Erythroblast (primary cell): ENCODE results near the gene DCDC2C.

Source experiments
- GATA1 ChIP-seq: IDR thresholded peaks from 2 replicates; pipeline ENCODE4 v1.6.1; 2011; ENCODE audit warnings: low read depth, mild to moderate bottlenecking, control low read depth, low read length, moderate library complexity
- POLR2A ChIP-seq: IDR thresholded peaks from 2 replicates; pipeline ENCODE4 v1.6.1; 2011; ENCODE audit warnings: mild to moderate bottlenecking, low read length

- TF ChIP-seq POLR2A = no peak
- no peak for TF ChIP-seq GATA1
Observed at GRCh38 chr2:3755277-3755676, 51.9 kb downstream of the DCDC2C start.
